ENCODE measurements around the gene VAMP3.
A peak's percentile ranks its signal among the peaks of the same experiment; 100 is the strongest.

VAMP3 gene

DNA sequence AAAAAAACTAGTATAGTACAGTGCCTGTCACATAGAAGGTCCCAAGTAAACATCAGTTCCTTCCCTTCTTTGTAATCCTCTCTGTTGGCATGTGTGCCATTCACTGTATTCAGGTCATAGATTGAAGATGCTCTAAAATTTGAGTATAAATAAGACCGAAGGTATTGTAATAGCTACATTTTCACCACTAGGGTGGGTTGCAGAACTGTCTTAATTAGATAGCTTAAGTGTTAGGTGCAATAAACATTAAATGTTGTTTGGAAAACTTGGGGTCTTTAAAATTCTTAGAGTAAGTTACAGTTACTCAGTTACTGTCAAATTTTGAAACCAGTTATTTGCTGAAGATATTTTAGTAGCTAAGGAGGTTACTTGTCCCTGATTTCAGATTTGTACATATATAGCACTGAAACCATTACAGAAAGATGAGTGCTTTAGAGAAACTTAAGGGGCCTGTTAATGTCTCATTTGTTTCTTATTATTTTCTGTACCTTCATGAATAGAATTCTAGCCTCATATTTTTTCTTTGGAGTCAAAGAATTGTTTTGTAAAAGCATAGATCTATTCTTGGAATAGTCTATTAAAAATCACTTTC is 37.3 kb downstream of the VAMP3 start:
- no peaks in the 10 kb centered on the region for H3K9me3 ChIP-seq (ENCODE audit: control insufficient read depth in 2 of 2, low read length in 2 of 2)
- no peaks in the 10 kb centered on the region for H3K4me1 ChIP-seq (ENCODE audit: control insufficient read depth in 2 of 2, insufficient read depth in 2 of 2, low read length in 2 of 2)
- no peaks in the 10 kb centered on the region for H3K27me3 ChIP-seq (ENCODE audit: control insufficient read depth in 2 of 2, insufficient read depth in 2 of 2, low read length in 2 of 2)
- H3K36me3 ChIP-seq (ENCODE audit: control insufficient read depth in 2 of 2, insufficient read depth in 2 of 2, low read length in 2 of 2): peaks cover 26 to 51% of the 10 kb centered on the region in 2 donors
- H3K9ac ChIP-seq (ENCODE audit: low read depth in 1 of 2, low read length in 2 of 2): no peak overlapping the region
- no peak overlapping the region for H3K27ac ChIP-seq (ENCODE audit: low read depth in 2 of 2, low read length in 2 of 2)
- no peak overlapping the region for H3K4me3 ChIP-seq (ENCODE audit: low read length in 2 of 2)

DNA sequence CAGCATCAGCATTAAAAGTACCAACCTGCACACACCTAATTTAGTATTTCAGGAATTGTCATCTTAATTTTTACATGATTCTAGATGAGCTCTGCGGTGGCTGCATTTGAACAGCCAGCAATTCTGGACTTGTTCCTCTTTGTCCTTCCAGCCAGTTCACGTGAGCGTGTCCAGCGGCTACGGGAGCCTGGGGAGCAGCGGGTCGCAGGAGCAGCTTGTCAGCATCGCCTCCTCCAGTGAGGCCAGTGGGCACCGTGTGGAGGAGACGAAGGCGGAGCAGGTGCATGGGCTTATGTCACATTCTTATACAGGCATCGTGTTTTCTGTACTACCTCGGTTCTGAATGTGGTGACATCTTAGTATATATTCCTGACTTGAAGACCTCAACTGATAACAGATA is 38.6 kb downstream of the VAMP3 start:
- no peak overlapping the region for H3K27ac ChIP-seq (ENCODE audit: low read depth in 2 of 2, low read length in 2 of 2)
- H3K9me3 ChIP-seq (ENCODE audit: control insufficient read depth in 2 of 2, low read length in 2 of 2): peaks cover 3% of the 10 kb centered on the region in 2 donors
- peaks cover 30 to 54% of the 10 kb centered on the region in 2 donors for H3K36me3 ChIP-seq (ENCODE audit: control insufficient read depth in 2 of 2, insufficient read depth in 2 of 2, low read length in 2 of 2)
- no peak overlapping the region for H3K4me3 ChIP-seq (ENCODE audit: low read length in 2 of 2)
- no peaks in the 10 kb centered on the region for H3K27me3 ChIP-seq (ENCODE audit: control insufficient read depth in 2 of 2, insufficient read depth in 2 of 2, low read length in 2 of 2)
- no peaks in the 10 kb centered on the region for H3K4me1 ChIP-seq (ENCODE audit: control insufficient read depth in 2 of 2, insufficient read depth in 2 of 2, low read length in 2 of 2)
- no peak overlapping the region for H3K9ac ChIP-seq (ENCODE audit: low read depth in 1 of 2, low read length in 2 of 2)

- H3K27me3 ChIP-seq (ENCODE audit: control insufficient read depth in 2 of 2, insufficient read depth in 2 of 2, low read length in 2 of 2): no peaks in the 10 kb centered on the region
- no peak overlapping the region for H3K27ac ChIP-seq (ENCODE audit: low read depth in 2 of 2, low read length in 2 of 2)
- H3K9me3 ChIP-seq (ENCODE audit: control insufficient read depth in 2 of 2, low read length in 2 of 2): peaks cover 3% of the 10 kb centered on the region in 2 donors
- H3K4me1 ChIP-seq (ENCODE audit: control insufficient read depth in 2 of 2, insufficient read depth in 2 of 2, low read length in 2 of 2): no peaks in the 10 kb centered on the region
- peaks cover 26 to 50% of the 10 kb centered on the region in 2 donors for H3K36me3 ChIP-seq (ENCODE audit: control insufficient read depth in 2 of 2, insufficient read depth in 2 of 2, low read length in 2 of 2)
- H3K4me3 ChIP-seq (ENCODE audit: low read length in 2 of 2): no peak overlapping the region
- no peak overlapping the region for H3K9ac ChIP-seq (ENCODE audit: low read depth in 1 of 2, low read length in 2 of 2)
Measured at GRCh38 chr1:7810395-7810794, 39.3 kb downstream of the VAMP3 start.

GRCh38 chr1:7811476-7811875 is 40.4 kb downstream of the VAMP3 start:
- Histone ChIP-seq H3K27ac (ENCODE audit: low read depth in 2 of 2, low read length in 2 of 2) (no peak overlapping the region), H3K9me3 (ENCODE audit: control insufficient read depth in 2 of 2, low read length in 2 of 2) (peaks cover 3% of the 10 kb centered on the region in 2 donors), H3K4me3 (ENCODE audit: low read length in 2 of 2) (no peak overlapping the region), H3K27me3 (ENCODE audit: control insufficient read depth in 2 of 2, insufficient read depth in 2 of 2, low read length in 2 of 2) (no peaks in the 10 kb centered on the region), H3K4me1 (ENCODE audit: control insufficient read depth in 2 of 2, insufficient read depth in 2 of 2, low read length in 2 of 2) (no peaks in the 10 kb centered on the region), H3K9ac (ENCODE audit: low read depth in 1 of 2, low read length in 2 of 2) (no peak overlapping the region), H3K36me3 (ENCODE audit: control insufficient read depth in 2 of 2, insufficient read depth in 2 of 2, low read length in 2 of 2) (peaks cover 26 to 47% of the 10 kb centered on the region in 2 donors)

DNA sequence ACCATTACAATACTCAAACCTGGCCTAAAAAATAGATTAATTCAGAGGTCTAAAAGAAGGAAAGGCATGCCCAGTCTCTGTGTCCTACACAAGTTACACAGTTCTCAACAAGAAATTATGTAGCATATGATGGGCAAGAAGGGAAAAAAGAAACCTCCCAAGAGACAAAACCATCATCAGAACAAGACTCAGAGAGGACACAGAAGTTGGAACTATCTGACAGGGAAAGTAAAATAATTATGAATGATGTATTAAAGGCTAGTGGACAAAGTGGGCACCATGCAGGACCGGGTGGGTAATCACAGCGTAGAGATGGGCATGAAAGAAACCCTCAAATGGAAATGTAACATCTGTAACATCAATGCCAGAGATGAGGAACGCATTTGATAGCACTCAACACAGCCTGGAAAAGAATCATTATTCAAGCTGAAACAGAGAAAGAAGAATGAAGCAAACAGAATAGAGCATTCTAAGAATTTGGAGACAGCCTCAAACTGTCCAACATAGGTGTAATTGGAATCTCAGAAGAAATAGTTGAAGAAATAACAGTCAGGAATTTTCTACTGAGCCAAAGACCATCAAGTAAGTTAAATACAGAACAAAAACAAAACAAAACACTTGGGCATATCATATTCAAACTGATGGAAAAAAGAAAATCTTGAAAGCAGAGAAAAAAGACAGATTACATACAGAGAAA is 42.7 kb downstream of the VAMP3 start:
- Histone ChIP-seq H3K27me3 (ENCODE audit: control insufficient read depth in 2 of 2, insufficient read depth in 2 of 2, low read length in 2 of 2) (no peaks in the 10 kb centered on the region), H3K36me3 (ENCODE audit: control insufficient read depth in 2 of 2, insufficient read depth in 2 of 2, low read length in 2 of 2) (peaks cover 23 to 40% of the 10 kb centered on the region in 2 donors), H3K9ac (ENCODE audit: low read depth in 1 of 2, low read length in 2 of 2) (no peak overlapping the region), H3K4me1 (ENCODE audit: control insufficient read depth in 2 of 2, insufficient read depth in 2 of 2, low read length in 2 of 2) (no peaks in the 10 kb centered on the region), H3K27ac (ENCODE audit: low read depth in 2 of 2, low read length in 2 of 2) (no peak overlapping the region), H3K4me3 (ENCODE audit: low read length in 2 of 2) (no peak overlapping the region), H3K9me3 (ENCODE audit: control insufficient read depth in 2 of 2, low read length in 2 of 2) (peaks cover 3% of the 10 kb centered on the region in 2 donors)

DNA sequence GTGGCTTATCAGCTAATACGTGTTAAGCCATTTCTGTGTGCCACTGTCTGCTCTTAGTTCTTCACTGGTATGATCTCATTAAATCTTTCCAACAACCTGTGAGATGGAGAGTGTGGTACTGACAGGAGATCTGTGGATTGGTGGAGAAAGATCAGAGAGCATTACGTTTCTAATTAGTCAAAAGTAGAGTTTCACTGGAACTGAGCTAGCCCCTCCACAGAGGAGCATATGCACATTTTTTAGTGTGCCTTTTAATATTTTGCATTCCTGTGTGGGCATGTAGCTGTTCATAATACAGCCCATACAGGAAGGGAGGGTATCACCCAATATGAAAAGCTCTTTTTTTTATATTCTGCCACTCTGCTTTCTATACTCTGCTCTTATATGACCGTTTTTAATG is 50.2 kb downstream of the VAMP3 start:
- Histone ChIP-seq H3K4me3 (ENCODE audit: low read length in 2 of 2) (no peak overlapping the region), H3K27me3 (ENCODE audit: control insufficient read depth in 2 of 2, insufficient read depth in 2 of 2, low read length in 2 of 2) (no peaks in the 10 kb centered on the region), H3K4me1 (ENCODE audit: control insufficient read depth in 2 of 2, insufficient read depth in 2 of 2, low read length in 2 of 2) (no peaks in the 10 kb centered on the region), H3K27ac (ENCODE audit: low read depth in 2 of 2, low read length in 2 of 2) (no peak overlapping the region), H3K9ac (ENCODE audit: low read depth in 1 of 2, low read length in 2 of 2) (no peak overlapping the region), H3K36me3 (ENCODE audit: control insufficient read depth in 2 of 2, insufficient read depth in 2 of 2, low read length in 2 of 2) (peaks cover 15% of the 10 kb centered on the region in 2 donors), H3K9me3 (ENCODE audit: control insufficient read depth in 2 of 2, low read length in 2 of 2) (no peaks in the 10 kb centered on the region)

DNA sequence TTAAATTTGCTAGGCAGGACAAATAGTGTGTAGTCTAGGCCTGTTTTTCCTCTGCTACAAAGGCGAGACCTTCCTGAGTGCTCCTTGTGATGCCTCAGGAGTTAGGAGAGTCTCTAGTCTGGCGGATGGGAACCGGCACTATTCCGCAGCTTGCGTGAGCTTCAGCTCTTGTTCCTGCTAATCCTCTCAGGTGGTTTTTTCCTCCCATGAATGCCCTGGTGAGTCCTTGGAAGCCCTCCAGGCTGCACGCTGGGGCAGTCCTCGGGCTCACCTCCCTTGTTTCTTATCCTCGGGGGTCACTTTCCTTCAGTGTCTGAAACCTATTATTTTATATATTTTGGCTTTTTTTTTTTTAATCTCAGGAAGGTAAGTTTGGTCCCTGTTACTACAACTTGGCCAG is 53.6 kb downstream of the VAMP3 start:
- peaks cover 18 to 27% of the 10 kb centered on the region in 2 donors for H3K36me3 ChIP-seq (ENCODE audit: control insufficient read depth in 2 of 2, insufficient read depth in 2 of 2, low read length in 2 of 2)
- no peak overlapping the region for H3K4me3 ChIP-seq (ENCODE audit: low read length in 2 of 2)
- H3K27me3 ChIP-seq (ENCODE audit: control insufficient read depth in 2 of 2, insufficient read depth in 2 of 2, low read length in 2 of 2): no peaks in the 10 kb centered on the region
- H3K9me3 ChIP-seq (ENCODE audit: control insufficient read depth in 2 of 2, low read length in 2 of 2): no peaks in the 10 kb centered on the region
- no peaks in the 10 kb centered on the region for H3K4me1 ChIP-seq (ENCODE audit: control insufficient read depth in 2 of 2, insufficient read depth in 2 of 2, low read length in 2 of 2)
- no peak overlapping the region for H3K9ac ChIP-seq (ENCODE audit: low read depth in 1 of 2, low read length in 2 of 2)
- no peak overlapping the region for H3K27ac ChIP-seq (ENCODE audit: low read depth in 2 of 2, low read length in 2 of 2)

DNA sequence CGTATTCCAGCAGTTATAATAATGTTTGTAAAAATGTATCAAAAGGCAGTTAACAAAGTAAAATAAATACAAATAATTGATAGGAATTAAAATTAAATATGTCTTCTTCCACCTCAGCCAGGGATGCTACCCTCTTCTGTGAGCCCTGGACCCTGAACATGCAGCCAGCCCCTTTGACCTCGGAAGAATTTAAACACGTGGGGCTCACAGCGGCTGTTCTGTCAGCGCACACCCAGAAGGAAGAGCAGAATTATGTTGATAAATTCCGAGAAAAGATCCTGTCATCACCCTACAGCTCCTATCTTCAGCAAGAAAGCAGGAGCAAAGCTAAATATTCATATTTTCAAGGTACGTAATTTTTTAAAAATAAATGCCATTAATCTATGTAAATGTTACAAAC is 55.3 kb downstream of the VAMP3 start:
- no peaks in the 10 kb centered on the region for H3K27me3 ChIP-seq (ENCODE audit: control insufficient read depth in 2 of 2, insufficient read depth in 2 of 2, low read length in 2 of 2)
- H3K36me3 ChIP-seq (ENCODE audit: control insufficient read depth in 2 of 2, insufficient read depth in 2 of 2, low read length in 2 of 2): peaks cover 11 to 16% of the 10 kb centered on the region in 2 donors
- no peak overlapping the region for H3K4me3 ChIP-seq (ENCODE audit: low read length in 2 of 2)
- H3K4me1 ChIP-seq (ENCODE audit: control insufficient read depth in 2 of 2, insufficient read depth in 2 of 2, low read length in 2 of 2): no peaks in the 10 kb centered on the region
- no peaks in the 10 kb centered on the region for H3K9me3 ChIP-seq (ENCODE audit: control insufficient read depth in 2 of 2, low read length in 2 of 2)
- no peak overlapping the region for H3K27ac ChIP-seq (ENCODE audit: low read depth in 2 of 2, low read length in 2 of 2)
- no peak overlapping the region for H3K9ac ChIP-seq (ENCODE audit: low read depth in 1 of 2, low read length in 2 of 2)

GRCh38 chr1:7827126-7827955 is 56.2 kb downstream of the VAMP3 start:
- H3K9me3 ChIP-seq (ENCODE audit: control insufficient read depth in 2 of 2, low read length in 2 of 2): no peaks in the 10 kb centered on the region
- no peaks in the 10 kb centered on the region for H3K4me1 ChIP-seq (ENCODE audit: control insufficient read depth in 2 of 2, insufficient read depth in 2 of 2, low read length in 2 of 2)
- peaks cover 11 to 16% of the 10 kb centered on the region in 2 donors for H3K36me3 ChIP-seq (ENCODE audit: control insufficient read depth in 2 of 2, insufficient read depth in 2 of 2, low read length in 2 of 2)
- H3K27me3 ChIP-seq (ENCODE audit: control insufficient read depth in 2 of 2, insufficient read depth in 2 of 2, low read length in 2 of 2): no peaks in the 10 kb centered on the region
- peak overlapping the region in 1 of 2 donors; percentile 7 for H3K27ac ChIP-seq (ENCODE audit: low read depth in 2 of 2, low read length in 2 of 2)
- peak overlapping the region in 1 of 2 donors; percentile 42 for H3K4me3 ChIP-seq (ENCODE audit: low read length in 2 of 2)
- H3K9ac ChIP-seq (ENCODE audit: low read depth in 1 of 2, low read length in 2 of 2): no peak overlapping the region

Data from mucosa of rectum (tissue), 2 donors.